Measurements from ENCODE around the gene RIPOR2. TPM values are rescaled to one million over a fixed set of nuclear protein-coding genes. Genes with fewer than 3 reads are reported as not detected.

The RIPOR2 gene
- polyA plus RNA-seq, 3 donors, result 154 to 181 (median 179) TPM

GRCh38 chr6:24903681-24904080 is 32.1 kb downstream of the RIPOR2 start:
- Mint-ChIP-seq H3K4me1 (peaks cover 83% of the 10 kb centered on the region), H3K36me3 (peaks cover 76 to 83% of the 10 kb centered on the region in 2 donors), H3K9me3 (peaks cover 0 to 3% (median 2%) of the 10 kb centered on the region in 7 donors), H3K27me3 (ENCODE audit: low read depth in 3 of 3) (no peaks in the 10 kb centered on the region), H3K4me3 (no peak overlapping the region), H3K27ac (peak overlapping the region in 5 of 7 donors; percentile 28 to 61 (median 35))
- H2AFZ ChIP-seq (ENCODE audit: insufficient read depth, low read depth, low read length, poor library complexity, severe bottlenecking), result no peak overlapping the region
- no peak overlapping the region for H3K9ac ChIP-seq (ENCODE audit: insufficient read depth, low read length, poor library complexity, severe bottlenecking)
- no peak overlapping the region for H3K4me3 ChIP-seq (replicated peaks in 1 of 3; ENCODE audit: low read depth in 2 of 3, low read length in 3 of 3)
- peaks cover 100% of the 10 kb centered on the region for H4K20me1 ChIP-seq (ENCODE audit: insufficient read depth, low read length)
- WGBS (ENCODE audit: insufficient coverage), result 93% methylated on average over 6 of the region's 7 CpGs
- no peak overlapping the region for H3K4me2 ChIP-seq (replicated peaks; ENCODE audit: extremely low read depth, low read length, poor library complexity, severe bottlenecking)
- H3K4me1 ChIP-seq (ENCODE audit: control insufficient read depth in 1 of 2, insufficient read depth in 2 of 2, low read length in 2 of 2), result peaks cover 38 to 41% of the 10 kb centered on the region in 2 donors
- DNase-seq, result no peak
- no peaks in the 10 kb centered on the region for H3K27me3 ChIP-seq (ENCODE audit: control insufficient read depth in 2 of 2, insufficient read depth in 2 of 2, low read length in 2 of 2)
- intact Hi-C loops (cut with micrococcal nuclease), result no loop called here
- no peaks in the 10 kb centered on the region for H3K9me3 ChIP-seq (replicated peaks in 1 of 2; ENCODE audit: control insufficient read depth in 1 of 2, insufficient read depth in 1 of 2, low read length in 2 of 2)
- TF ChIP-seq CTCF (IDR thresholded peaks at IDR 0.05), result no peak
- peaks cover 28 to 81% of the 10 kb centered on the region in 2 donors for H3K36me3 ChIP-seq (replicated peaks in 1 of 2; ENCODE audit: control insufficient read depth in 1 of 2, insufficient read depth in 2 of 2, low read length in 2 of 2)
- peaks cover 100% of the 10 kb centered on the region for H3K79me2 ChIP-seq (ENCODE audit: insufficient read depth, low read length)
- peak overlapping the region in 1 of 2 donors; percentile 42 for H3K27ac ChIP-seq (ENCODE audit: low read depth in 1 of 2, low read length in 2 of 2)

DNA sequence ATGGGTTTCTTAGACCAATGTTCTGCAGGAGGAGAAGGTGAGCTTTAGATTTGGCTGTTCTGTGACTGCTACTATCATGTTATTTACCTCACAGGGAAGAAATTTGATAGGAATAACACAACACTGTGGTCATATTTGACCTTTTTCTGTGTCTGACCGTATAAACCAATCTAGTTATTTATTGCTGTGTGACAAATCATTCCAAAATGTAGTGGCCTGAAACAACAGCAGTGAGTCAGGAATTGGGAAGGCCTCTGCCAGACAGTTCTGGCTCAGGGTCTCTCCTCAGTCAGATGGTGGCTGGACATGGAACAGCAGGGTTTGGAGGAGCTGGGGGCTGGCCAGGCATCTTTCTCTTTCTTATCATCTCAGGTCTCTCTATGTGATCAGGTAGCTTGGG is 33.0 kb downstream of the RIPOR2 start:
- peaks cover 82% of the 10 kb centered on the region for H3K4me1 Mint-ChIP-seq
- Histone ChIP-seq H3K27me3 (ENCODE audit: control insufficient read depth in 2 of 2, insufficient read depth in 2 of 2, low read length in 2 of 2) (no peaks in the 10 kb centered on the region), H3K9me3 (replicated peaks in 1 of 2; ENCODE audit: control insufficient read depth in 1 of 2, insufficient read depth in 1 of 2, low read length in 2 of 2) (no peaks in the 10 kb centered on the region), H3K4me1 (ENCODE audit: control insufficient read depth in 1 of 2, insufficient read depth in 2 of 2, low read length in 2 of 2) (peaks cover 29 to 32% of the 10 kb centered on the region in 2 donors), H3K79me2 (ENCODE audit: insufficient read depth, low read length) (peaks cover 100% of the 10 kb centered on the region), H2AFZ (ENCODE audit: insufficient read depth, low read depth, low read length, poor library complexity, severe bottlenecking) (no peak overlapping the region), H4K20me1 (ENCODE audit: insufficient read depth, low read length) (peaks cover 100% of the 10 kb centered on the region), H3K4me2 (replicated peaks; ENCODE audit: extremely low read depth, low read length, poor library complexity, severe bottlenecking) (no peak overlapping the region), H3K36me3 (replicated peaks in 1 of 2; ENCODE audit: control insufficient read depth in 1 of 2, insufficient read depth in 2 of 2, low read length in 2 of 2) (peaks cover 32 to 89% of the 10 kb centered on the region in 2 donors), H3K27ac (ENCODE audit: low read depth in 1 of 2, low read length in 2 of 2) (peak overlapping the region in 1 of 2 donors; percentile 43), H3K4me3 (replicated peaks in 1 of 3; ENCODE audit: low read depth in 2 of 3, low read length in 3 of 3) (no peak overlapping the region), H3K9ac (ENCODE audit: insufficient read depth, low read length, poor library complexity, severe bottlenecking) (no peak overlapping the region)
- peaks cover 84 to 92% of the 10 kb centered on the region in 2 donors for H3K36me3 Mint-ChIP-seq
- TF ChIP-seq CTCF (IDR thresholded peaks at IDR 0.05), result no peak
- H3K9me3 Mint-ChIP-seq, result peaks cover 0 to 3% (median 2%) of the 10 kb centered on the region in 7 donors
- peak overlapping the region in 6 of 7 donors; percentile 6 to 89 (median 71) for H3K27ac Mint-ChIP-seq
- intact Hi-C loops (cut with micrococcal nuclease), result no loop called here
- no CpG with 5 or more reads among the region's 1 CpG for WGBS (ENCODE audit: insufficient coverage)
- H3K4me3 Mint-ChIP-seq, result no peak overlapping the region
- H3K27me3 Mint-ChIP-seq (ENCODE audit: low read depth in 3 of 3), result no peaks in the 10 kb centered on the region
- DNase-seq, result no peak

Measured in CD14-positive monocyte (primary cell).